Gastroesophageal sphincter (tissue), 3 donors: ENCODE measurements around the gene STN1.

ENCODE experiments used
- CTCF ChIP-seq, 4 experiments: fragments of 200-600 bp in 2 of 4; fragments of 450-650 bp in 2 of 4; sonication (generic) in 1 of 4; IDR thresholded peaks; one replicate each; pipeline ENCODE4 v1.5.1; 2017 to 2019; ENCODE audit warnings: antibody characterized with exemption in 4 of 4, mild to moderate bottlenecking in 2 of 4, moderate library complexity in 2 of 4
- POLR2A ChIP-seq, 2 donors: fragments of 450-650 bp; IDR thresholded peaks; one replicate each; pipeline ENCODE4 v1.6.1; 2017; ENCODE audit warnings: antibody characterized with exemption in 2 of 2, mild to moderate bottlenecking in 2 of 2, moderate library complexity in 1 of 2
- POLR2AphosphoS5 ChIP-seq: sonication (generic); formaldehyde crosslinking; IDR thresholded peaks from one replicate; pipeline ENCODE4 v1.6.1; 2017; ENCODE audit warnings: antibody characterized with exemption

GRCh38 chr10:103877861-103878260, 40.1 kb downstream of the STN1 start:
- TF ChIP-seq CTCF (IDR thresholded peaks at IDR 0.05): no peak
- TF ChIP-seq POLR2A (IDR thresholded peaks at IDR 0.05): no peak
- TF ChIP-seq POLR2AphosphoS5: no peak
